NCI-H82 treated with DMSO at 0.1 percent for 48 hours (cell line): Measurements from ENCODE around the gene WNT7B.

ENCODE experiments used
- DNase-seq: peaks from one replicate; lab custom pipeline; 2025; ENCODE audit not compliant: unreplicated experiment; lab: John Stamatoyannopoulos, UW

Gene WNT7B

DNA sequence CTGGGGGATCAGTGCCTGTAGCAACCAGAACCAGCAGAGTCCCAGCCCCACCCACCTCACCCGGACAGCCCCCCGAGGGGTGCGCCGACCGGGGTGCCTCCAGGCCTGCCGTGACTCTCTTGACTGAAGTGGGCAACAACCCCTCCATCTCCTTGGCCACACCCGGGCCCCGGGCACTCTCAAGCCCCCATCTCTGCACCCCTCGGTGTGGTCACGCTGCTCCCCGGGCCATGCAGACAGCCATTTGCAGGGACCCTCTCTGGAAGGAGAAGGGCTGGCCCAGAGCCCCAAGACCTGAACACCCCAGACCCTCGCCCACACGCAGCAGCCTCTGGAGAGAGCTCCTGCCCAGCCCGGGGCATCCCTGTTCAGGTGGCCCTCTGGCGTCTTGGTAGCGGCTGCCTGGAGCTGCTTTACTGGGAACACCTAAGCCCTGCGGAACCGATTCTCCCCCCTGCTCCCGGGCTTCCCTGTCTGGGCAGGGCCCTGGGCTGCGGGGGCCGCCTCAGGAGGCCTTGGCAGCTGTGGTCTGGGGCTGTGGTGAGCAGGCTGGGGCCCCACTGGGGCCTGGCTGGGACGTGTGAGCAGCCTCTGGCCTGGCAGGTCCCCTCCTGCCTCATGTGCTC is 84.9 kb downstream of the WNT7B start:
- no peak for DNase-seq

DNA sequence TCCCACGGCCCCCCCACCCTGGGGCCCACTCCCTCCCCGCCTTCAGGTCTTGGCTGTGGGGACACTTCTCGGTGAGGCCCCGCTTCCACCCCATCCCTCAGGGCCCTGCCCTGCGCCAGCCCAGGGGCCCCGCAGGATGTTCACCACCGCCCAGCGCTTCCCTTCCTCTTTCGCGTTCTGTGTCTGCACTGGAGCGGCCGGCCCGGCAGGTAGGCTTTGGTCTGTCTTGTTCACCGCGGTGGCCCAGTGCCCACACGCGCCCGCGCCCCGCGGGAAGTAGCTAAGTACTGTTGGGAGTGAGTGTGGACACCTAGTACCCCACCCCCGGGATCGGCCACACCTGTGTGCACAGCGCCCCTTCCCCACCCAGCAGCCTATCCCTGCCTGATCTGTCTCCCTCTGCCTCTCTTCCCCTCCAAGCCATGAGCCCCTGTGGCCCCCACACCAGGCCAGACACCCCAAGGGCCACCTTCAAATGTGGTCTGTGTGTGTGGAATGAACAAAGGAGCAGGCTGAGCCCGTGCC is 85.4 kb downstream of the WNT7B start:
- no peak for DNase-seq

DNA sequence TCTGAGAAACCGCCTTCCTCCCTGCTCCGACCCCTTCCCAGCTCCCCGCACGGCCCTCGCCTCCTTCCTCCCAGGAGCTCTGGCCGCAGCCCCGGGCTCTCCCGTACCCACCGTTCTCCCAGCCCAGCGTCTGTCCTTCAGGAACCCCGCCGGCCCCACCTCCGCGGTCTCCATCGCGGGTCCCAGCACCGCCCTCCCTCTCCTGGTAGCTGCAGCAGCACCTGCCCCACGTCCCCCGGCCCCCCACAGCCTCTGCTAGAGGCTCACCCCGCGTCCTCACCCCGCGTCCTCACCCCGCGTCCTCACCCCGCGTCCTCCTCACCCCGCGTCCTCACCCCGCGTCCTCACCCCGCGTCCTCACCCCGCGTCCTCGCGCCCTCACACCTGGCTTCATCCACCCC is 85.9 kb downstream of the WNT7B start:
- no peak for DNase-seq

DNA sequence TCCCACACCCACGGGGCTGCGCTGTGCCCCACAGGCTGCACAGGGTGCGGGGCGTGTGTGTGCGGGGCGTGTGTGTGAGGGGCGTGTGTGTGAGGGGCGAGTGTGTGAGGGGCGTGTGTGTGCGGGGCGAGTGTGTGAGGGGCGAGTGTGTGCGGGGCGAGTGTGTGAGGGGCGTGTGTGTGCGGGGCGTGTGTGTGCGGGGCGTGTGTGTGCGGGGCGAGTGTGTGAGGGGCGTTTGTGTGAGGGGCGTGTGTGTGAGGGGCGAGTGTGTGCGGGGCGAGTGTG is 86.7 kb downstream of the WNT7B start:
- no peak for DNase-seq

DNA sequence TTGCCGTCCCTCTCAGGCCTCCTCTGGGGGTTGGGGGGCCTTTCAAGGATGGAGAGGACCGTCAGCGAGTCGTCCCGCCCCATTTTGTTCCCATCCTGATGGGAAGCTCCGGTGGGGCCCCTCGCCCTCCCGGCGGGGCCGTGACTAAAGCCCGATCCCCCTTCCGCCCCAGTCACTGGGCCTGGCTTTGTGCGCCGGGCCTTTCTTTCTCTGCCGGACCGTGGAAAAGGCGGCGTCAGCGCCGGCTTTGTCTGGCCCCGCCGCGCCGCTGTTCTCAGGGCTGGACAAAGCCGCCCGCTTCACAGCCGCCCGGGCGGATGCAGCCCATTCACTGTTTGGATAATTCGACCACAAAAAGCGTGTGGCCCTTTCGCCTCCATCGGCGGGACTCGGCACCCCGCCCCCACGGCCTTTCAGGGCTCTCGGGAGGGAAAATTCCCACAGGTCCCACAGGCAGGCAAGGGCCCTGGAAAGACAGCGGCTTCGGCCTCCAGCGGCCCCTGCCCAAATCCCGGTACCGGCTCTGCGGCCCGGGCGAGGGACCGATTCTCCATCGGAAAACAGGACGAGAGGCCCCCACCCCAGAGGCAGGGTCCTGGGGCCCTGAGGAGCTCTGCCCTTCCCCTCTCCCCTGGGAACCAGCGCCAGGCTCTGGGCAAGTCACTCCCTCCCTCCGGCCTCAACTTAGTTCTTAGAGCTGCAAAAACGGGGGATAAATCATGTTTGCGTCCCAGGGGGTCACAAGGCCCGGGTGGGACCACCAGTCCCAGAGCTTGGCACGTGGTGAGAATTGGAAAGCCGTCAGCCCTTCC is 87.2 kb downstream of the WNT7B start:
- DNase-seq, result no peak

DNA sequence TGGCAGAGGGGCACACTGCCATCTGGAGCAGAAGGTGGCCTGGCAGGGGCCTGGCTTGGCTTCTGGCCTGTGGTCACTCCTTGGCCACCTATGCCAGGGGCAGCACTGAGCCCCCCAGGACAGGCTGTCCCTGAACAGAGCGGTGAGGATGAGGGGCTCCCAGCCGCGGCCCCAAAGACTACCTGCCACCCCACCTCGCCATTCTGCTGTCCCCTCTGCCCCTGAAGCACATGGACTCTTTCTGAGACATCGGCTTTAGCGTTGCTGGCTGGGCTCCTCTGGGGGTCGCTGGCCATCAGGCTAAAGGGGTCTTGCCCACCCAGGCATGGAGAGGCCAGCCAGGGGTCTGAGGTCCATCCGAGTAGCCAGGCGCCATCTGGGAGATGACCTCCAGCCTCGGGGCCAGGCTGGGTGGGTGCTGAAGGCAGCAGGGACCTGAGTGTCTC is 87.8 kb downstream of the WNT7B start:
- no peak for DNase-seq

DNA sequence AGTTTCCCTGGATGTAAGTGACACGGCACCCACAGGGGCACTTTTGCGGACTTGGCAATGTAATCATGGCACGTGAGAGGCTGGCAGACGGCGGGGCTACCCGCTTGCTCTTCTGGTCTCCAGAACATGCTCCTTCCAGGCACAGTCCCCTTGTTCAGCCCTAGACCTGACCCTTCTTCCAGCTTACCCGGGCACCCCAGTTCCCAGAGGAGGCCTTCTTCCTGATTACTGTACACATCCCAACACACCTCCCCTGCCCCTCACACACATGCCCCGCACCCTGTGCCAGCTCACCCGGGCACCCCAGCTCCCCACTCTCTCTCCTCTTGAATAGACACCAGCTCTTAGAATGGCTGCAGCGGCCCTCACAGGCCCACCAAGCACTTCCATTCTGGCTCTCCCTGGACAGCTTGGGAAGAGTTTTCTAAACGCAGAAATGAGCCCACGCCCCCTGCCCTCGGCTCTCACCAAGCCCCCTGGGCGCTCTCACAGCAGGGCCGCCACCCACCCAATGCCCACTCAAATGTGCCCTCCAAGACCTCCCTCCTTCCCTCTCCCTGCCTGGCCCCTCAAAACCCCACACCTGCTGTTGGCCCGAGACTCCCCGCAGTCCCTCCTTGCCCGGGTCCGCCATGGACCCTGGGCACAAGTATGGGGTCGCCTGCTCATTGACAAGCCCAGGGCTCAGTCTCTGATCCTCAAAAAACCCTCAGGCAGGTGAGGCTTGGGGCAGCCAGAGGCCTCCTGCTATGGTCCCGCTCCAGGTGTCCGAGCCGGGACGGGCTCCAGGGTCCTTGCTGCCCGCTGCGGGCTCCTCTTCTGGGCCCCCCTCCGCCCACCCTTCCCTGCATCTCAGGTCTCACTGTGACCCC is 88.5 kb downstream of the WNT7B start:
- no peak for DNase-seq

DNA sequence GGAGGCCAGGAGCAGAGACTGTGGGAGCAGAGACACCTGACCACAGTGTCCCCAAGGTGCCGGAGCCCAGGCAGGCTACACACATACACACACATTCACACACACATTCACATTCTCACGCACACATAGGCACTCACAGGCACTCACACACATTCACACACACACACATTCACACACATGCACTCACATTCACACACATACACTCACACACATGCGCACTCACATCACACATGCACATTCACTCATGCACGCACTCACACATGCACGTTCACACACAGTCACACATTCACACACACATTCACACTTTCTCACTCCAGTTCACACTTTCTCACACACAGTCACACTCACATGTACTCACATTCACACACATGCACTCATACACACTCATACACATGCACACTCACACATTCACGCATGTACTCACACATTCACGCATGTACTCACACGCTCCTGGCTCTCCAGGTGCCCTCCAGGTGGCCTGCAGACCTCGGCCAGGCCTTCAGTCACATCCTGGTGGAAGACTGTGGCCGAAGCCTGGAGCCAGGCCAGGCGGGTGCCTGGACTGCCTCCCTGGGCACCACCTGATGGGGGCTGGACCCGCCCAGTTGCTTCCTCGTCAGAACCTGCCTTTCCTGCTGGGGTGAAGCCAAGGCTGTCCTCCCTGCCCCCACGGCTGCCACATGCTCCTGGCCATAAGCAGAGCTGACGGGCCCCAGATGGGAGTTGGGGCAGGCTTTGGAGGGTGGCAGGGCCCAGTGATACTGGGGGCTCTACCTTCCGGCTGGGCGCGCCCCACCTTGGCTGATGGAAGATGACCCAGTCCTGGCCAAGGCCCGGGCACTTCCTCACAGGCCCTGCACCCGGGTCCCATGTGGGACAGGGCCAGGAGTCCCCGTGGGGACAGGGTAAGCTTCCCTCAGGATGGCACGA is 89.5 kb downstream of the WNT7B start:
- no peak for DNase-seq

DNA sequence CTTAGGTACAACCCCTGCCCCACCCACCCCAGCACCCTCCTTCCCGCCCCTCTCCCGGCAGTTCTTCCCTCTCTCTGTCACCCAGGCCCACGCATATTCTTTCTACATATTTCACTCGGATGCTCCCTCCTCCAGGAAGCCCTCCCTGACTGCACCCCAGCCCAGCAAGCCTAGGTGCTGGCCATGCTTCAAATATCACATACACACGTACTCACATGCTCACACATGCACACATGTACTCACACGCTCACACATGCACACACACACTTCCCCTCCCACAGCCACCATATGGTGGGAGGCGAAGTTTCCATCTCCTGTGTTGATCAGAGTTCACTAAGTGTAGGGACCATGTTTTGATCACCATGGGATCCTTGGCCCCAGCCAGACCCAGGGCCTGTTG is 90.4 kb downstream of the WNT7B start:
- DNase-seq, result no peak

DNA sequence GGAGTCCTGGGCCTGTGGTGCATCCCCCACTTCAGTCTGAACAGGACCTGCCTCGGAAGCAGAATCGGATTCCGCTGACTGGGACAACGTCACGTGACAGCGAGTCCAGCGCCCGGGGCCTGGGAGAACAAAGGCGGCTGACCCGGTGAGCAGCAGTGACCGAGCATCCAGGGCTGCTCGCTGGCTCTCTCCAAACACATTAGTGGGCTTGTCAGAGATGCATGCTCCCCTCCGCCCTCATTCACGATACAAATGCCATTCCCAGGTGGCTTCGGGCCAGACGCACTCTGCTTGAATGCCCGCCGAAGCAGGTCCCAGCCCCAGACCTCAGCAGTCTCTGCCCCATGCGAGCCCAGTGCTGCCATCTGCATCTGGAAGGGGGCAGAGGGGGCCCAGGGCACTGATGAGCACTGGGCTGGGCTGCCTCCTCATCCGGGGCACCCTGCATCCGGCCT is 91.0 kb downstream of the WNT7B start:
- DNase-seq, result no peak

DNA sequence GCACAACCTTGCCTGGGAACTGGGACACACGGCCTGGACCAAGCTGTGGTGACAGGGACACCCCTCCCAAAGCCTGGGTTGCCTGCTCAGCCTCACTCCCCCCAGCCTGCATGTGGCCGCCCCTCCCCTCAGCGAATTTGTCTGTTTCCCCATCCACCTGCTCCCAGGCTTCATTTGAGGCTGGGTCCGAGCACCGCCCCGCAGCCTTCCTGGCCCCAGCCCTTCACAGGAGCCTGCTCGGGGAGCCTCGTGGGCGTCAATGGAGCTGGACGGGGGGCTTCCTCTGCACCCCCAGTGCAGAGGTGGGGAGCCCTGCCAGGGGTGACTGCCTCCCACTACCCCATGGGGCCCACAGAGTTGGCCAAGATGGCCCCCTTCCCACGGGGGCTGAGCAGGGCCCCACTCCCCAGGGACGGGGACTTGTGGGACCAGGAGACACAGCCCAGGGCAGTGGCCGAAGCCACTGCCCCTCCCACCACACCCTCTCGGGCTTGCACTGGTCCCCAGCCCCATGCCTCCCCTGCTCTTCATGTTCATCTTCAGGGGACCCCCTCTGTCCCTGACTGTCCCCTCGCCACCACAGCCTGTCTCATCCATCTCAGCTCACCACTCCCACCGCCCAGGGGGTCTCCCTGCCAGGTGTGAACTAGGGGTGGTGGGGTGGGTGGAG is 91.7 kb downstream of the WNT7B start:
- DNase-seq, result no peak

DNA sequence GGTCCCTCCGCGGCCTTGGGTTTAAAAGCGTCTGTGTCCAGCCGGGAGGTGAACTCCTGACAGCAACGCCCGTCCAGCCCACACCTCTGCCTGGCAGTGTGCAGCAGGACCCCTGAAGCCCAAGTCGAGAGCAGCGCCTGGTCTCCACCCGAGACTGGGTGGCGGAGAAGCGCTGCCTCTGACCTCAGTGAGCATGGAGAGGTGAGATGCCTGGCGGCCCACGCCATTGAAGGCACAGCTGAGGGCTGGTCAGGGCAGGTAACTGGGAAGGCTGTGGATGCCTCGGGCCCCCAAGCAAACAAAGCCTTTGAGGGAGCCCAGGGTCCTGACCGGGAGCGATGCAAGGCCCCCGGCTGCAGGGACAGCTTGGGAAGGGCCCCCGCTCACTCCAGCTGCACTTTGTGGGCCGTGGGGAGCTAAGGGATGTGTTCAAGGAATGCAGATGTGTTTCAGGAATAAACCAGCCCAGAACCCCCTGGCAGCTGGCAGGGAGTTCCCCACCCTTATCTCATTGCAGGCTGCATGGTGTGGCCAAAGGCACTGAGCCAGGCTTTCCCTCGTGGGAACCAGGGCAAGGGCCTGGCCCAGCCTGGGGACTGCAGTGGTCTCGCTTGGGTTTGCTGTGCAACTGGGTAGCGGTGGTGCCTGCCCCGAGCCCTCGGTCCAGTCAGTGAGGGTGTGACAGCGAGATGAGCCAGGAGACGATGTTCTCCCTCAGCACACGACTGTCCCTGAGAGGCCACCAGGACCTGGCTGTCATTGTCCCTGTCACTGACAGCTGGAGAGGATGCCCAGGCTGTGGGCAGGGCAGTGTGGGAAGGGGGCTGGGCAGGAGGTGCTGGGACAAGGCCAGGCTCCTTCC is 92.5 kb downstream of the WNT7B start:
- DNase-seq, result no peak

DNA sequence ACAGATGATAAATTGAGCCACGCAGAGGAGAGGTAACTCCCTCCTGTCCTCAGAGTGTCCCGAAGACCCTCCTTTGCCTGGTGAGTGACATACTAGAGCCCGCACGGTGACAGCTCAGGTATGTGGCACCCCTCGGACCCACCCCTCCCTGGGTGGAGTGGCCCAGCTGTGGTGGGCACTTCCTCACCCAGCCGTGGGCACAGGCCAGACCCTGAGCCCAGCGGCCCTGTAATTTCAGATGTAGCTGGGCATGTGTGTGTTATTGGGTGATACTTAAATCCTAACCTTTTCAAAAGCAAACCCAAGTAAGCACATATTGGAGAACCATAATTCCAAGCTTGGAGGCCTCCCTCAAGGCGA is 93.2 kb downstream of the WNT7B start:
- DNase-seq, result no peak

DNA sequence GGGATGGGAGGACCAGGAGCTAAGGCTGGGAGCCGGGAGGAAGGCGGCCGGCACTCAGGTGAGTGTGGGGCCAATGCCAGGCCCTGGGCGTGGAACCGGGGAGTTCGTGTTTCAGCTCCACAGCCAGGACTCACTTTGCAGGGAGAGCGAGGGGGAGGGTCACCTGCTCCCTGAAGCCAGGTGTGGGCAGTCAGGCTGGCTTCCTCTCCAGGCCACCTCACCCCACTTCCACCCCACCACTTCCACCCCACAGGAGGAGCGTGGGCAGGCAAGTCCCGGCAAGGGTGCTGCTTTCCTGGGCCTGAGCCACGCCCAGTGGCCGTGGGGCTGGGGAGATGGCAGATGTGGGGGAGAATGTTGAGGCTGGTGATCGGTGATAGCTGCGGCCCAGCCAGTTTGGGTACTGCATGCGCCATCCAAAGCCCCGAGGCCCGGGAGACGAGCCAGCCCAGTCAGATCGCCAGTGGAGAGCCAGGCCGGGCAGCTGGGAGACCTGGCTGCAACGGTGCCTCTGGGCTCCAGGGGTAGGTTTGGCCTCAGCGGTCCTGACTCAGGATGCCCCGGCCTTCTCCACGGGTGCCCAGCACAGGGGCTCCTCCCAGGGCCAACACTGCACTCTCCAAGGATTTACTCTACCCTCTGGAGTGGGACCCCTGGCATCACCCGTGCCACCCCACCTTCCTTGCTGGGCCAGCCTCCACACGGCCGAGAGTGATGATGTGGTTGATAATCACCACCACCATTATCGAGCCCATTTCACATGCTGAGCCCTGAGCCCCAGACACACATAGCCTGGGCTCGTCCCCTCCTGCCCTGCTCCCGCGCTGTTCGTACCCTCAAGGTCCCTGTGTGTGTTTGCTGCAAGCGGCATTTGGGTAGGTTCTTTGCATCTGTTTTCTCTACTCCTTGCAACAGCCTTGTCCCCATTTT is 93.8 kb downstream of the WNT7B start:
- no peak for DNase-seq

DNA sequence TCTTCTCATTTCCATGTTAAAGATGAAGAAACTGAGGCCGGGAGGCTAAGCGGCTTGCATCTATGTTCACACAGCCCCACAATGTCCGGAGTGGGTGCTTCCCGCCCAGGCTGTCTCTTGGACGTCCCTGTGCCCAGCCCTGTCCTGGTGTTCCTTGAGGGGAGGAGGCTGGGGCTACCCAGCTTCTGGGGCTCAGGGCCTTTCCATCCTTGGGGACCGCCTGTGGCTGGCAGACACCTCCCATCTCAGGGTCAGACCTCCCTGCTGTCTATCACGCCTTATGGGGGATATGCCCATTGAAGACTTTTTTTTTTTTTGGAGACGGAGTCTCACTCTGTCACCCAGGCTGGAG is 95.5 kb downstream of the WNT7B start:
- no peak for DNase-seq

DNA sequence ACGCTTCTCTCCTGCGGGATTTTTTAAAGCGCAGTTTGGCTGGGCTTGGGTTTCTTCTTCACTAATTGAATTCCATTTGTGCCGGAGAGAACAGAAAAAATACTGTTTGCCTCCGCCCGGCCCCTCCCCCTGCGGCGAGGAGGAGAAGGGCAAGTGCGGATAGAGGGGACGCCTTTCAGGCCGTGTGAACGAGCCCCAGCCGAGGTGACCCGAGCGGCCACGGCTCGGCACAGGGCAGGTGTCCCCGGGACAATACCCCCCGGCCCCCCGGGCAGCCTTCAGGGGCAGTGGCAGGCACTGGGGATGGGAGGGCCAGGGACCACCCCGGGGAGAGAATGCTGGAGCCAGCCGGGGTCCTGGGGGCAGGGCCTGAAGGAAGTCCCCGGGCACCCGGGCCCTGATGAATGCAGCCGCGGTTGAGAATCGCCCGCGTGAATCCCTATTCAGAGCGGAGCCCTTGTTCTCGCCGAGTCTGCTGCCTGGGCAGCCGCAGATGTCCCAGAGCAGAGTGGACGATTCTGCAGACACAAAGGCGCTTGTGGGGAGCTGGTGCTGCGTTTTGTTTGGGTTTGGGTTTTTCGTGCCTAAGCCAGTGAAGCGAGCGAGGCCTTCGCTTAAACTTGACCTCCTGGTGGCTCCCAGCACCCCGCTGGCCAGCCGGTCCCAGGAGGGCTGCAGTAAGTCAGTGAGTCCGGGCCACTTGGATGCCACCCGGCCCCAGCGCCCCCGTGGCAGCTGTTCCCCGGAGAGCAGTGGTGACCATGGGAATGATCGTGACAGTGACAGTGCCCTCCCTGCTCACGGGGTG is 96.0 kb downstream of the WNT7B start:
- no peak for DNase-seq

DNA sequence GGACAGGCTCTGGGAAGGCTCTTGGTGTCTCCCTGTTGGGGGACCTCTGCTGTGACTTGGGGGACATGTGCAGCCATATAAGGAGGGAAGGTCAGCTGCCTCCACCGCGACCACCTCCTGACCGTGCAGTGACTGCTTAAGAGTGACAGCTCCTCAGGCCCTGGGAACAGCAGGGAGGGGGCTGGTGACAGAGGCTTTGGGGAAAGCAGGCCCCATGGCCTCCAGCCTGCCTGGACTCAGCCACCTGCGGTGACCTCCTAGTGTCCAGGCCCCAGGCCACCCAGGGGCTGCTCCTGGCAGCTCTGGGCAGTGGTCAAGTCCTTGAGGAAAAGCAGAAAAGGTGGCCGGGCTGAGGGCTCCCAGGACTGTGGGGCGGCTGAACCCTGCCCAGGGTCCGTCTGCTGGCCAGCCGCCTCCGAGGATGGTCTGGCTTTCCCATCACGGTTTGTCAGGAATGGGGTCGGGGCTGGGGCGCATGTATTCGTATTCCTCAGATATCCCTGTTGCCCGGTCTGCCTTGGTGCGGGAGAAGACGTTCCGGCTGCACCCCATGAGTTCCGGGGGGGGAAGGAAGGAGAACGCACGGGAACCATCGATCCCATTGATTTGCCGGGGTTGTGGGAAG is 96.8 kb downstream of the WNT7B start:
- no peak for DNase-seq
